Right ventricle myocardium inferior (tissue), 1 donor: ENCODE measurements around the gene NUP214. TPM values are rescaled to one million over a fixed set of nuclear protein-coding genes. Genes with fewer than 3 reads are reported as not detected.
A peak's percentile ranks its signal among the peaks of the same experiment; 100 is the strongest.
"Not testable (repeated sequence)": the region's sequence is repeated elsewhere in the genome, so short reads cannot be mapped to it uniquely, and the experiment has no call there.

ENCODE experiments used
- ATAC-seq: fragments of 200-7000 bp; cut with Tn5 transposase; one replicate; pipeline ENCODE4 v1.9.1; 2020; ENCODE audit warnings: mild to moderate bottlenecking, moderate library complexity
- DNase-seq: peaks from one replicate; pipeline ENCODE4 v3.0.0; 2021; ENCODE audit errors: missing footprints
- intact Hi-C: fragments of 100-400 bp; cut with DNase I; formaldehyde crosslinking; loops from one replicate; pipeline ENCODE4 v1.11.0; 2022
- total RNA-seq: library from RNA; stranded (reverse); fragmentation: NEBNext Ultra II Directional; extraction: Animal tissue kit (Norgen Biotek cat#: 25700); gene quantifications from one replicate; pipeline ENCODE4 v1.2.1, GENCODE V29; 2021
- donor health status: DM: no; HTN: yes; CAD: no; lungs with severe emphysema.

The NUP214 gene
- total RNA-seq, 1 donor from 2014 or later: 20.8 TPM

DNA sequence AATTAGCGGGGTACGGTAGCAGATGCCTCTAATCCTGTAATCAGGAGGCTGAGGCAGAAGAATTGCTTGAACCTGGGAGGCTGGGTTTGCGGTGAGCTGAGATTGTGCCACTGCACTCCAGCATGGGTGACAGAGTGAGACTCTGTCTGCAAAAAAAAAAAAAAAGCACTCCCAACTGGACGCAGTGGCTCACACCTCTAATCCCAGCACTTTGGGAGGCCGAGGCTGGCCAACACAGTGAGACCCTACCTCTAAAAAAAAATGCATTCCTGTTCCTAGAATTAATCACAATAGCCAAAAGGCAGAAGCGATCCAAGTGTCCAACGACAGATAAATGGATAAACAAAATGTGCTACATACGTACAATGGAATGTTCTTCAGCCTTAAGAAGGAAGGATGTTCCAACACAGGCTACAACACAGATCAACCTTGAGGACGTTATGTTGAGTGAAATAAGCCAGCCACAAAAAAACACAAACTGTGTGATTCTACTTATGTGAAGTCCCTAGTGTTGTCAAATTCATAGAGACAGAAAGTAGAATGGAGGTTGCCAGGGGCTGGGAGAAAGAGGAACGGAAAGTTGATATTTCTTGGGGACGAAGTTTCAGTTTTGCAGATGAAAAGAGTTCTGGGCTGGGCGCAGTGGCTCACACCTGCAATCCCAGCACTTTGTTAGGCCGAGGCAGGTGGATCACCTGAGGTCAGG, 137.1 kb downstream of the NUP214 start:
- DNase-seq: no peak
- intact Hi-C loops: no loop called here
- ATAC-seq: no peak

DNA sequence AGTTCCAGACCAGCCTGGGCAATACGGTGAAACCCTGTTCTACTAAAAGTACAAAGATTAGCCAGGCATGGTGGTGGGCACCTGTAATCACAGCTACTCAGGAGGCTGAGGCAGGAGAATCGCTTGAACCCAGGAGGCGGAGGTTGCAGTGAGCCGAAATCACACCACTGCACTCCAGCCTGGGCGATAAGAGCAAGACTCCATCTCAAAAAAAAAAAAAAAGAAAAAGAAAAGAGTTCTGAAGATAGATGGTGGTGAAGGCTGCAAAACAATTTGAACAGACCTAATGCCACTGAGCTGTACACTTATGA, 137.6 kb downstream of the NUP214 start:
- intact Hi-C loops, ATAC-seq, DNase-seq: not testable (repeated sequence)

DNA sequence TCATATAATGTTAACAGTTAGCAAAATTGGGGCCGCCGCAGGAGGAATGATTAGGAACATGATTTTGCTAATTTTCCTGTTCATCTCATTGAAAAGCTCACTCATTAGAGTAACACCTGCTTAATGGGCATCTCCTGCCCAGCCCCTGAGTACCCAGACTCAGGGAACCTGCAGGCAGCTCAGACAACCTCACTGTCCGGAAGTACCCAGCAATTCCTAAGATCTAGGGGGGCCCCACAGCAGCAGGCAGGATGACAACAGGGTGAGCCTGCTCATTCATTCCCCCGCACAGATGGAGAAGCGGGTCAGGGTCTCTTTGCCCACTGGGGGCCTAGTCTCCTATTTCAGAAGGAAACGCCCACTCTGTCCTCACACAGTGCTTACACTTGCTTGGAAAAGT, 138.3 kb downstream of the NUP214 start:
- intact Hi-C loops: no loop called here
- ATAC-seq (no peak), DNase-seq (no peak)

DNA sequence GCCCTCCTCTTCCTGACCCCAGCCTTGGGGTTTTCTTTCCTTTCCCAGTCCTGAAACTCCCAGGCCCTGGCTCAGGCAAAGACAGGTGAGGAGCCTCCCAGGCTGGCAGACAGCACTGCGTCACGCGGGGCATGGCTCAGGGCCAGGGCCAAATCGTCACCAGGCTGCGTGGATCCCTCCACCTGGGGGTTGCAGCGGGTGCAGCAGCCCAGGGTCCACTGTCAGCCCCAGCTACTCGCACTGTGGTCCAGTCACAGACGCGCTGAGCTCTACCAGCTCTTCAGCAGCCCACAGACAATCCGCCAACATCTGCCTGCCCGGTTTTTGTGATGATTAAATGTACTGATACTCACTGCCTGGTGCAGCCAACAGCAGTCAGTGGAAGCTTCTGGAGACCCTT, 138.8 kb downstream of the NUP214 start:
- intact Hi-C loops: no loop called here
- ATAC-seq (peak; percentile 6), DNase-seq (no peak)

DNA sequence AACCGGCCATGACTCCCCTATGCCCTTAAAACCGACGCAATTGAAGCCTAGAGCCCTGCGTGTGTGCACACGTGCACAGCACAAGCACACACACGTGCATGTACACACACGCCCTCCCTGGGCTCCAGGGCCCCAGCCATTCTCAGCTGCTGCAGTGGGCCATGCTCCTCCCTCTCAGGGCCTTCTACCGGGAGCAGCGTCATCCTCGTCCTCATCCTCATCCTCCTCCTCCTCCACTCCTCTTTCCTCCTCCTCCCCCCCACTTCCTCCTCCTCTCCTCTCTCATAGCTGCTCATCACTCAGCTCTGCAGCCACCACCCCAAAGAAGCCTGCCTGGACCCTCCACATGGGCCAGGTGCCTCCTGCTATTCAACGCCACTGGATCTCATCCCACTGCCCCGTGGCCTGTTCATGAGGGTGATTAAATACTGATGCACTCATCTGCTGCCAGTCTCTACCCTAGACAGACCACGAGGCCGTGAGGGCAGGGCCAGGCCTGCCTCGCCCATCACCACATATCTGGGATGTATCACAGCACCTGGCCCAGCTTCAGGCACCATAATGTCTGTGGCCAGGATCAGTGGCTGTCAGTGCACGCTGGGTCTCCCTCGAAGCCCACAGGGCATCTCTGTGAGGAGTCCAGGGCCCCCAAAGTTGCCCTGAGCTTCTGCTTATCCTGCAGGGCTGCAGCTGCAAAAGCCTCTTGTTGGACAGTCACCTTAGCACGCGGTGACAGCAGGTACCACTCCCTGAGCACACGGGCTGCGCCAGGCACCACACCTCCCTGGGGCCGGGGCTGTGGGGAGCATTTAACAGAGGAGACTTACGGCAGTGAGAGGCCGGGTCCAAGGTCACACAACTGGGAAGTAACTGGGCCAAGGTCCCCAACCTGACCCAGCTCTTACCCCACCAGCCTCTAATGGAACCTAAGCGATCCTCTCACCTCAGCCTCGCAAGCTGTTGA, 141.2 kb downstream of the NUP214 start:
- DNase-seq (no peak), ATAC-seq (peak; percentile 18)
- intact Hi-C loops: no loop called here

DNA sequence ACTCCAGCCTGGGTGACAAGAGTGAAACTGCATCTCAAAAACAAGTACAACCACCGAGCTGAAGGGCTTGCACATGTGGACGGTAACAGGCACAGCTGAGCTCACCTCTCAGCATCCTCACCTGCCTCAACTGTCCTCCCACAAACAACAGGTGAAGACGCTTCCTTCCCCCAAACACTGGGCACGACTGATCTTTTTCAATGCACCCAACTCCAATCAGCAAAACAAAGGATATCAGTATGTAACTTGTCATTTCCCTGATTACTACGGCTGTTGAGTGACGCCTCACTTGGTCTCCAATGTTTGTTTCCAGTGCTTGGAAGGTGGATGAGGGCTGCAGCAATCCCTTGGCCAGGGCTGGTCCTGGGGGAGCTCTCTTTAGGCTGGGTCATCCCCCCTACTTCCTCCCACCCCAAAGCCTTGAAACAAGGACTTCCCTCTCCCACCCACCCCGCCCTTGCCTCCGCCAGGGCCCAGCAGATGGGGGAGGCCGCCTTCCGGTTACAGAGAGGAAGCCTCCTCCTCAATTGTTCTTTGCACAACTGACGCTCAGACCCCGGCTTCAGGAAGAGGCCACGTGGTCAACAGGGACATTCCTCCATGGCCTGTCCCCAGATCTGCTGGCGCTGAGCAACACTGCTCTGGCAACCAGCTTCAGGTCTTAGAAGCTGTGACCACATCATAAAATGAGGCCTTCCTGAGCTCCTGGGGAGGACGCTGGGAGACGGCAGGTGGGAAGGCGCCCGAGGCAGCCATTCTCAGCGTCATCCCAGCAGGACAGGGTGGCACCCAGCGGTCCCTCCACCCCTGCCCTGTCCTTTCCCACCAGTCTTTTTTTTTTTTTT, 145.0 kb downstream of the NUP214 start:
- intact Hi-C loops: loop anchor here (1.0 kb wide), 1 partner anchor 14 kb away; no protein-coding TSS in a partner anchor

DNA sequence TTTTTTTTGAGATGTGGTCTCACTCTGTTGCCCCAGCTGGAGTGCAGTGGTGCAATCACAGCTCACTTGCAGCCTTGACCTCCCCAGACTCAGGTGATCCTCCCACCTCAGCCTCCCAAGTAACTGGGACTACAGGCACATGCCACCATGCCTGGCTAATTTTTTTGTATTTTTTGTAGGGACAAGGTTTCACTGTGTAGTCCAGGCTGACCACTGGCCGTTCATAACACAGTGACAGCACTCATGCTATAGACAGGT, 145.6 kb downstream of the NUP214 start:
- intact Hi-C loops, ATAC-seq, DNase-seq: not testable (repeated sequence)

More for the DNA sequence above, 145.0 kb downstream of the NUP214 start:
- peak; percentile 92 for DNase-seq
- peak; percentile 67 for ATAC-seq

DNA sequence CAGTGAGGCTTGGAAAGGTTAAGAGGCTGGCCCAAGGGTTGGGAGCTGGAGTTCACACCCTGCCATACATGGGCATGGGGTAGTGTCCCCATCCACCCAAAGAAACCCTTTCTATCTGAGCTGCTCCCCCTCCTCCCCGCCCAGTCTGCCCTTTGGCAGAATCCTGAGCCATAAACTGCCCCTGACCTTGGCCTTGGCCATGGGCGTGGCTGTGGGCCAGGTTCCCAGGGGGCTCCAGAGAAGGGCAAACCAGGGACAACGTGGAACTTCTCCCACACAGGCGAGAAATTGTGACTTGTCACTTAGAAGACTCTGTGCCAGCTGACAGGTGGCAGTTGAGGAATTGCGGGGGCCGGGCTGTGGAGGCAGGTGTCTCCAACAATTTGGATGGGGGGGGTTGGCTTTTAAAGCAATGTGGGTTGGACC, 146.1 kb downstream of the NUP214 start:
- intact Hi-C loops: no loop called here
- ATAC-seq (no peak), DNase-seq (peak; percentile 52)

DNA sequence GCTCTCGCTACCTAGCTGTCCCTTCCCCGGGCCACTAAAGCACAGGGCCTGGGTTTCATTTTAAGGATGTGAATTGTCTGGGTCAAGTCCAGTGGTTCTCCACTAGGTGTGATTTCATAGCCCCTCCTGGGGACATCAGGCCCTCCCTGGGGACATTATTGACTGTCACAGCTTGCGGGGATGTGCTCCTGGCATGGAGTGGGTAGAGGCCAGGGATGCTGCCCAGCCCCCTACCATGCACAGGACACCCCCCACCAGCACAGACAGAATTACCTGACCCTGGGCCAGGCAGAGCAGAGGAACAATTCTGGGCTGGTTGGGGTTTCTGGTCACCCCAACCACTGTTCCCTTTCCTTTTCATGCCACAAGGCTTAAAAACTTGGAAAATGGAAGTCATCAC, 146.8 kb downstream of the NUP214 start:
- intact Hi-C loops: no loop called here
- ATAC-seq (no peak), DNase-seq (peak; percentile 33)

DNA sequence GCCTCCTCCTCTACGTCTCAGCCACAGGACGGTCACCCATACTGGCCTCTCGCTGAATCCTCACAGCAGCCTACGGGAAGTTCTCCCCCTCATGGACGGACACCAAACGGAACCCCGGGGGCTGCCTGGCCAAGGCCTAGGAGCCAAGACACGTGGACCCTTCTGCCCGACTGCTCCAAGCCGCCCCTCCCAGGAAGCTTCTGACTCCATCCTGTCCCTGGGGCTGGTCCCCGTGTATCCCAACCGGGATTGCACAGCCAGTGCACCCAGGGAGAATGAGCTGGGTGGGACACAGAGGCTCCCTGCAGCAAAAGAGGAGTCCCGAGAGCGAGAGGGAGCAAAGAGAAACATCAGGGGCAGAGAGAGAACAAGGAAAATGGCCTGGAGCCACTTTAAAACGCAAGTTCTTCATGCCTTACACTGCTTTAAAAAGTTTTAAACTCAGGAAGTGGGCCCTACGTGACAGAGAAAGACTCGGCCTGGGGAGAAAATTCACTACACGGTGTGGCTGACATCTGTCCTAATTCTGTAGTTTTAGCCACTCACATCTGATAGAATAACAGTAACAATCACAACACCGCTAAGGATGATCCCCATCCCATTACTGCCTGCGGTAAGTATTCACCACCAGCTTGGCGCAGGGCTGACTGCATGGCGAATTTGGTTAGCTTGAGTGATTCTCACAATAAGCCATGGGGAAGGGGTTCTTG, 147.9 kb downstream of the NUP214 start:
- DNase-seq: peak; percentile 81
- intact Hi-C loops: no loop called here
- no peak for ATAC-seq

DNA sequence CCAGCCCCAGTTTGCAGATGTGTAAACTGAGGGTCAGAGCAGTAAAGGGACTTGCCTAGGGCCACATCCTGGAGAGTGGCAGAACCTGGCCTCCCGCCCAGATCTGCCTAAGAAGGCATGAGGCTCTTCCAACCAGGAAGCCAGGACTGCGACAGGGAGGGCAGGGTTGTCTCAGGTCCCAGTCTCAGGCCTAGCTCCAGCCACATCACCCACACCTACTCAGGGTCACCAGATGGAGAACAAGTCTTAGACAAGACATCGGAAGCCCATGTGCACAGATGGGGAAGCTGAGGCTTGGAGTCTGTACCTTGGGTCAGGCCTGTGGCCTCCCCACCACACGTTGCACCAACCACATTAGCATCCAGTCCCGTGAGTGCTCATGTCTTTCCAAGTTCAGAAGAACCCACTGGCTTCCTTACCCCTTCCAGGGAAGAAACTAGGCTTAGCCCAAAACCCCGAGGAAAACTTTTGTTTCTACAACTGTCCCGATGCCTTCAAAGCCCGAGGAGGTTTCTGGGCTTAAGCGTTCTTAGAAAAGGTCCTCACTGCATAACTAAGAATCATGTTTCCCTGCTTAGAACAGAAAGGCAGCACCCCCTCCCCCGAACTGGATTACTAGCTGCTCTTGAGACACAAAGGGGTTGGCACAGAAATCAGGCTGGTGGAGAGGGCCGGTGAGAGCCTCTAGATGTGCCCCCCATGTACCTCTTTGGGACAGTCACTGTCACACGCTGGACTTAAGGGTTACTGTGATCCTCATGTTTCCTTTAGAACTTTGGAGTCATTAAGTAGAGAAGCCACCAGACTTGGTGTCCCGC, 148.7 kb downstream of the NUP214 start:
- intact Hi-C loops: loop anchor here (2.0 kb wide), 2 partner anchors 35 to 95 kb away; no protein-coding TSS in a partner anchor
- DNase-seq: peak; percentile 37

DNA sequence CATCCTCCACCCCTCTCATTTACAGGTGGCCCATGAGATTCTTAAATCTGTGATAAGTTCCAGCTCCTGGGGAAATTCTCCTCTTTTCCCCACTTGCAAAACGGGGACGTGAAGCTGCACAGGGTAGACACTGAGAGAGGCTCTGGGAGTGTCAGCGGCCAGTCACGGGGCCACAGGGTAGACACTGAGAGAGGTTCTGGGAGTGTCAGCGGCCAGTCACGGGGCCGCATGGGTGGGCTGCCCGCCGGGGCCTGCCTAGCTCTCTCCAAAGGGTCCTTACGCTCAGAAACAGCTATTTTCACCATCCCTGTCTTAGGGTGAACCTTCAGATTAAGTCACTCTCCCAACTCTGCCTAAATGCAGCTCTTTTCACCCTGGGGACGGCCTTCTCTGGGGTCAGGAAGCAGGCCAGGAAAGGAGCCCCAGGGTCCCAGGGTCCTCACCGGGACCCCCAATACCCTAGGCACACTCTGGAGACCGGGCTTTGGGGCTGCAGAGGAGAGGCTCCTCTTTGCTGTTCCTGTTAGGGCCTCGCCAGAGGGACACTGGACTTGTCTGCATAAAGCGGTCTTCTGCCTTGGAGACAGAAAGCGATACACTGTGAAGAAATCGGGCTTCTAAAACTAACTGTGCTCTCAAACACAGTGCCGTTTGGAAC, 149.4 kb downstream of the NUP214 start:
- intact Hi-C loops: loop anchor here (2.0 kb wide), 2 partner anchors 36 to 96 kb away; no protein-coding TSS in a partner anchor

More for the DNA sequence above, 148.7 kb downstream of the NUP214 start:
- ATAC-seq: no peak

DNA sequence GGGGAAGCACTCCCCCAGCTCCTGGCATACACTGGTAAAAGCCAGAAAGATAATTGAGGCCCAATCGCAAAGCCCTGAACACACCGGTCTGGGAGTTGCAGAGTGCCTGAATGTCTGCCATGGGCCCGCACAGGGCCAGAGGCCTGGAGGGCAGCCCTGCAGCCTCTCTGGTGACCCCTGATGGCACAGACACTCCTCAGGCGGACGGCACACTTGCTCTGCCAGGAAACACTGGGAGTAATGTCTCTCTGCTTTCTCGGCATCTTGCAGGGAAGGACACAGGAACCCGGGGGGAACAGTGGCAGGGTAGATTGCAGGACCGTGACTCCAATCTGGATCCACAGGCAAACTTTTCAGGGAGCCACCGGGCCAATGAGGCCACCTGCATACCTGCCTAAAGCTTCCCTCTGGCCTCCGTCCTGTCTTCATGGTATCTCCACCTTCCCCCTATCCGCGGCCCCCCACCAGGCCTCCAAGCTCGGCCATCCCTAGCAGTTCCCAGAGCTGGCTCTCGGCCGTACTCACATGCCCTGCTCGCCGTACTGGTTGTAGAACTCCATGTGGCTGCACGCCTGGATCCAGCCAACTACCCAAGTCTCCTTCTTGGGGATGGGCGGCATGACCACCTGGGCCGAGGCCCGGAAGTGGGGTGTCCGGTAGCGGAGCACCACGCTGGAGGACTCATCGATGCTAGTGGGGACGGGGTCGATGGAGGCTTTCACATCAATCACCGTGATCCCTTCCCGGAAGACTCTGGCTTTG, 150.1 kb downstream of the NUP214 start:
- peak; percentile 76 for DNase-seq
- intact Hi-C loops: loop anchor here (2.0 kb wide), 2 partner anchors 37 to 97 kb away; no protein-coding TSS in a partner anchor
- ATAC-seq: peak; percentile 58

More for the DNA sequence above, 149.4 kb downstream of the NUP214 start:
- DNase-seq: peak; percentile 83
- ATAC-seq: peak; percentile 44

DNA sequence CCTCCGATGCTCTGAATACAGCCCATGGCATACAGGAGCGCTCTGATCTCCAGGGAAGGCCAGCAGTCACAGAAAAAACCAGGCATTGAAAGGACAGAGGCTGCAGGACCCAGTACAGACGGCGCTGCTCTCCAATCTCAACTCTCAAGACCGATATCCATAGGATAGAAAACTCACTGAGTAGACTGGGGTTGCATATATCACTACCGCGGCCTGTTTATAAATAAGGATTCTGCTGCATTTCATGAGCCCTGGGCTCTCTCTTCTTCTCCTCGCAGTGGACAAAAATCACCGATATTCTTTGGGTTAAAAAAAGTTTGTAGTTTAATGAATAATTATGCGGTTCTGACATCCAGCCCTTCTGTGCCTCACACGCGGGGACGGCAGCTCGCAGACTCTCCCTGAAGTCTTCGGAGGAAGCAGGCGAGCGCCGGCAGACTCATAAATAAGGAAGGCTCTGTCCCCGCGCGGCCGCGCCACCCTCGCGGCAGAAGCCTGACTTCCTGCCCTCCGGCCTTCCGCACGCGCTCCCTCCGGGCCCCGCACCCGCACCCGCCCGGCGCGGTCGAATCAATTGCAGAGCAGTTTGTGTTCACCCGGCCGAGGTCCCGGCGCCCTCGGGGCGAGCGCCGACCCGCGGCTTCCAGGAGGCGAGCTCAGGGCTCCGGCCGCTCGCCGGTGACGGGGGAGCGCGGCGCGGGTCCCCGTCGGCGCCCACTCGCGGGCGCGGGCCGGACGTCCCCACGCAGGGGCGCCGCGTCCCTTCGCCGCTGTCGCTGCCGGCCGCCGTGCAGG, 150.9 kb downstream of the NUP214 start, which contains the start of gene FAM78A:
FAM78A (minus strand) TSS at position 417 of the 795 bp plus-strand sequence; CDS start at position 86, 331 bp downstream.
- no peak for ATAC-seq
- peak; percentile 95 for DNase-seq
- intact Hi-C loops: no loop called here

DNA sequence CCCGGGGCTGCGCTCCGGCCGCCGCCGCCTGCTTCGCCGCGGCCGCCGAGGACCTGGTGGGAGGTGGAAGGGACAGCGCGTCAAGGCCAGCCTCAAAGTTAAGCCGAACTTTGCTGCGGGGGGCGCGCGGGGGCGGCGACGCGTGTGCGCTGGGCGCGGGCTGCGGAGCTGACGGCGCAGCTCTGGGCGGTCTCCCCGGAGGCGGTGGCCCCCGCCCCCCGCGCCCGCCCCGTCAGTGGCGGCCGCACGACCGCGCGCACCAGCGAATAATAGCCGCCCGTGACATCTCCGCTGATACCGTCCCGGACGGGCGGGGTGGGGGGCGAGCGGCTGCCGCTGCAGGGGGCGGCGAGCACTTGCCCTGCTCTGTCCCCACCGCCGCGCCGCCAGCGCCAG, 151.5 kb downstream of the NUP214 start:
- intact Hi-C loops: no loop called here
- ATAC-seq: peak; percentile 6
- DNase-seq: no peak
